NOMO-1 treated with DMSO at 0.1 percent for 48 hours (cell line): ENCODE results near the gene RIMS3.
"Not testable (repeated sequence)": the region's sequence is repeated elsewhere in the genome, so short reads cannot be mapped to it uniquely, and the experiment has no call there.

Source experiments
- DNase-seq: peaks from one replicate; lab custom pipeline; 2025; ENCODE audit not compliant: unreplicated experiment; lab: John Stamatoyannopoulos, UW

Gene RIMS3

DNA sequence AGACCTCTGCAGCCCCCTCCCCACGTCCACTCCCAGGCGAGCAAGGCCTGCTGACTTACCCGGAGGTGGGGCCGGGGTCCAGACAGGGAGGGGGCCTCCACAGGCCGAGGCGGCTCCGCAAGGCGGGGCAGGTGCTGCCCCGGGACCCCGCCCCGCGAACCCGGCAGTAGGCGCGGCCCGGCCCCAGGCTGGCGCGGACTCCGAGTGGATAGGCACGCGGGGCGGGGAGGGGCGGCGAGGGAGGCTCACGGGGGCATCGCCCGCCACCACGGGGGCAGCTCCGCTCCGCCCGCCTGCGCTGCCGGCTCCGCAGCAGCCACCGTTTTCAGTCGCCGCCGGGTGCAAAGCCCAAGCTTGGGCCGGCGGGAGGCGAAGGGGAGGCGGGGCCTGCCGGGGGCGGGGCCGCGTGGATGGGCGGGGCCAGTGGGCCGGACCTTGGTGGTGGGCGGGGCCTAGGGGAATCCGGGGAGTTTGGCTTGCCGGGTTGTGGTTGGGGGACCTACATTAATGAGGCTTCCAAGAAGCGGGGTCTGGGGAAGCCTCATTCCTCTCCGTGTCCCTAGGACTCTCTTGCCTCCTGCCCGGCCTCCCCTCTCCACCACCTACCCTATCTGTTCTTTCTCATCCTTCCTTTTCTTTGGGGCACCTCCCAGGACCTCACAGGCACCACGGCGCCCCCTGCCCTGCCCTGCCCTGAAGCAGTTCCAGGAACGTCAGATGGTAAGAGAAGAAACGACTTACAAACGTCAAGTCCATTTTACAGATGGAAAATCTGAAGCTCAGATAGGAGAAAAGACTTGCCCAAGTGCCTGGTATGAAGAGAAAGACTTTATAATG lies at the start of gene RIMS3:
Gene RIMS3 (minus strand): TSS at position 348 of the 837 bp plus-strand sequence. CDS start 23,757 bp downstream, outside the sequence.
- DNase-seq = peak; percentile 66

GRCh38 chr1:40712997-40713396 lies 47.5 kb upstream of the RIMS3 start:
- DNase-seq = peak; percentile 90

DNA sequence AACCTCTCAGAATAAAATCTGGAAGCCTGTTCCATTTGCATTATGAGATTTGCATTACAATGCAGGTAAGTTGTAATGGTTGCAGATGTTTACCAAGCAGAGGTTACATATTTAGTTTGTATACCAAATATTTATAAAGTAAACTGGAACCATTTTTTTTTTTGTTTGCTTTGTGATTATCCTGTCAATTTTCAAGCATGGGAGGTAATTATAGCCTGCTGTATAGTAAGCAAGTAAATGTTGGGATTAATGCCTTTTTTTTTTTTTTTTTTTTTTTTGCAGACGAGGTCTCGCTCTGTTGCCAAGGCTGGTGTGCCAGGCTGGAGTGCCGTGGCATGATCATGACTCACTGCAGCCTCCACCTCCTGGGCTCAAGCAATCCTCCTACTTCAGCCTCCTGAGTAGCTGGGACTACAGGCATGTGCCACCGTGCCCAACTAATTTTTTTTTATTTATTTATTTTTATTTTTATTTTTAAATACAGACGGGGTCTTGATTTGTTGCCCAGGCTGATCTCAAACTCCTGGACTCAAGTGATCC lies 47.0 kb upstream of the RIMS3 start:
- no peak for DNase-seq

DNA sequence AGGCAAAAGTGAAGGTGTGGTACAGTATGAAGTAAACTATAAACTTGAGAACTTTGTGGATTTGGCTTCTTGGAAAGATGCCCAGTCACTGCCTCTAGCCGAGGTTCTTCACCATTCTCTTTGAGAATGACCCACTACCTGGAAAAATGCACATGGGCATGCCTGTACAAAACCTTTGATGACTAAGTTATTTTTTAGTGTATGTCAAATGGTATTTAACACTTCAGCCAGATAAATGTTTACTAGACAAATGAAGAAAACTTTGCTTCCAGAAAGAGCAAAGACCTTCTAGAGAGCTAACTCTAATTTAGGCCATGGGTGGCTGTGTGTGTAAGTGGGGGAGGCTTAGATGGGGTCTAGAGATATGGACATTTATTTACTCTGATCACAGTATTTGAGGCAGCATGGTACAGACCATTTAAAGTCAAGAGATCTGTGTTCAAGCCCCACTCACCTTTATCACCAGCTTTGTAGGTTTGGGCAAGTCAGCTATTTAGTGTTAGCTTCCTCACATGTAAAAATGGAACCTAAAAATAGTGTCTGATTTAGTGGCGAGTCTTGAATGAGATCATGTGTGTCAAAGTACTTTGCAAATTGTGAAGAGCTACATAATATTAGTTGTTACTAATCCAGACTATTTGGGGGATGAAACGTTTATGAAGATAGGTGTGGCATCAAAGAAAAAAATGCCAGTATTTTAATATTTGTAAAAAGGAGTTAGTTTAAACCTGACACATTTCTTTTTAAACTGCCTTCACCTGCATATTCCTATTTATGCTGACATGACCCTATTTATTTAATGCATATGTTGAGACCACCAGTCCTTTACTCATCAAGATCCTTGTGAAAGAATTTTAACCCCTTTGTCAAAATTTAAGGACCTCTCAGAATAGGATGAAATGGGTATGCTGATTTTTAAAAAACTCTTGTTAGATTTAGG lies 46.3 kb upstream of the RIMS3 start:
- DNase-seq = no peak

DNA sequence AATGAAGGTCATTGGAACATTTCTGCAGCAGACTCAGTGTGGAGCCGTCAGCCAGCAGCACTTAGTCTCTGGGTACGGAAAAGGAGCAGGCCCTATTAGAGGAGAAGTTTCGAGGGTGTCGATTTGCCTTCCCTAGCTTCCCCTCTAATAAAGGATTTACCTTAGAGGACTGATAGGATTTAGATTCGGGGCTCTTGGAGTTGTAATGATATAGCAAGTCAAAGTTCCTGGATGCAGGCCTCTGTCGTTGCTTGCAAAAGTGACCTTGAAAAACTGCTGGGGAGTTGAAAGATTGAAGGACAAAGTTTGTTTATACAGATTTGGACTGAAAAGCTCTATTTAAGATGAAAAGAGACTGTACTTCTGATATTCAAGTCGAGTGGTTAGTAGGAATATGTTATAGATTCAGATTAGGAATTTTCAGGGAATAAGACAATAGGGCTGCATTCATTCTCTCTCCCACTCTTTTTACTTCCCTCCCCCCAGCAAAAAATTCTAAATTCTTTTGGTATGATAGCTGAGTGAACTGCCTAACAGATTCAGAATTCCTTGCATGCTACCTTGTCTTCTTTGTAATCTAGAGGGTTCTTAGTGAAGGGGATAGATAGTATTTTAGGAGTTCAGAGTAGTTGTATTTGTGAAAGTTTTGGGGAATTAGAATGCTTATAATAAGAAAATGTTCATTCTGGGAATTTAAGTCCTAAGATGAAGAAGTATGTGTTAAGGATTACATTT lies 45.3 kb upstream of the RIMS3 start:
- DNase-seq = no peak

DNA sequence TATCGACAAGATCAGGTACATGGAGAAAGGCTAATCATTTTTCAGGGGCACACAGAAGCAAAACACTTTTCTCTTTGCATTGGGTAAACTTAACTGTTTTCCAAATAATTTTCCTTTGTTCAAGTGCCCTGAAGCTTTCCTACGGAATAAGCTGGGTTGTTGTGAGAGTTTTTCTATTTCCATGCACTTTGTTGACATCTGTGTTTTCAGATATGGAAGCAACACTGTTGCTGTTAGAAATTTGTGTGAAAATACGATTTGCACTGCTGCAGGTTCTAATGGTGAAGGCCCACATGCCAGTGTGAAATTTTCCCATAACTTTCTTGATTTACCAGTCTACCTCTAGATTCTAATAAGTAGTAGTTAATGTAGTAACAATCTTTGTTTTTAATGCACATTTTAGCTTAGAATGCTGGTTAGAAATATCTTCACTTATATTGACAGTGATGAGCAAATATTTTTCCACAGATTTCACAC lies 44.4 kb upstream of the RIMS3 start:
- no peak for DNase-seq

DNA sequence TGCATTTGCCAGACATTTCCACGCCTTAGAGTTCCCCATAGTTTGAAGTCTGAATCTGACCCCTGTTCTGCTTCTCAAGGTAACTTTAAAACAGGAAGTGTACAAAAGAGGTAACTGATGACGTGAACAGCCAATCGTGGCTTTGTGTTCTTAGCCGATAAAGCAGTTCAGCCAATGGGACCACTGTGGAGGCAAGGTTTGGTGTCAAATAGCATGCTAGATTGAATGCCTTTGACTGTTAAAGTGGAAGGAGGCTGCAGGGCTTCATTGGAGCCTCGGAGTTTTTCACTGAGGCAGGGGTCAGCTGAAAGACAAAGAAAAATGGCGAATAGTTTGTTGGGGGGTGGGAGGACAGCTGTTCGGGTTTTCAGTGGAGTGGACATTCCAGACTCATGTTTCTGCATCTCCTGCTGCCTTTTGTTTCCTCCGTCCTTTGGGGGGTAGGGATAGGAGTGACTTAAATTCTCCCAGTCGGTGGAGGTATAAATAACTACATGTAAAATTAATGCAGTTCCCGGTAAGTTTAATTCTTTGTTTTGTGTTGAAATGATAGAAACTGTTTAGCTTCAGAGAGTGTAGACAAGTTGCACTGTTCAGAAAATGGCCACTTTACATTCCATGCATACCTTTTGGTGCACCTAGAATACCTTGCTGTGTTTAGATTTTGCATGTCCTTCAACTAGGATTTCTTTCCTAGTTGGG lies 43.8 kb upstream of the RIMS3 start:
- DNase-seq = peak; percentile 97

DNA sequence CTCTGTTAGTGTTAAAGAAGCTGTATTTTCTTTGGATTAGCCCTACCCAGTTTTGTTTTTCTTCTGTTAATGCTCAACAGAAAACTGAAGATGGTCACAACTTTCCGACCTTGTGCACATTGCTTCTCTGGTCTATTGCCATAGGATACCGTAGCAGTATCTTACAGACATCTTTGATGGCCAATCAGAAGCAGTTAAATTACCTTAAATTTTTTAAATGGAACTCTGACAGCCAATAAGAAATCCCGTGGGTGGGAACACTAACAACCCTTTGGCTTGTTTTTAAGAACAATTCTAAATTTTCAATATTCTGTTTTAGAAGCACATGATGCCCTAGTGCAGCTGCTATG lies 43.2 kb upstream of the RIMS3 start:
- DNase-seq = peak; percentile 88

DNA sequence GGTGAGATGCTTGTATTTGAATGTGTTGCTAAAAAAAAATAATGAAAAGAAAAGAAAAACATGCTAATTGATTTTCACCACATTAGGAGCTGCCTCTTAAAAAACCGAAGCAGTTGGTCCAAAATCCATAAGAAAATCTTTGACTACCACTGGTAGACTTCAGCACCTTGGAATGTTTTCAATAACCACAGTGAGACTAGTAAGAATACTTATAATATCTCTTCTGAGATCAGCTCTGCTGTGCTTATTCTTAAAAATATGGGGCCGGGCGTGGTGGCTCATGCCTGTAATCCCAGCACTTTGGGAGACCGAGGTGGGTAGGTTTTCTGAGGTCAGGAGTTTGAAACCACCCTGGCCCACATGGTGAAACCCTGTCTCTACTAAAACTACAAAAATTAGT lies 41.1 kb upstream of the RIMS3 start:
- no peak for DNase-seq

DNA sequence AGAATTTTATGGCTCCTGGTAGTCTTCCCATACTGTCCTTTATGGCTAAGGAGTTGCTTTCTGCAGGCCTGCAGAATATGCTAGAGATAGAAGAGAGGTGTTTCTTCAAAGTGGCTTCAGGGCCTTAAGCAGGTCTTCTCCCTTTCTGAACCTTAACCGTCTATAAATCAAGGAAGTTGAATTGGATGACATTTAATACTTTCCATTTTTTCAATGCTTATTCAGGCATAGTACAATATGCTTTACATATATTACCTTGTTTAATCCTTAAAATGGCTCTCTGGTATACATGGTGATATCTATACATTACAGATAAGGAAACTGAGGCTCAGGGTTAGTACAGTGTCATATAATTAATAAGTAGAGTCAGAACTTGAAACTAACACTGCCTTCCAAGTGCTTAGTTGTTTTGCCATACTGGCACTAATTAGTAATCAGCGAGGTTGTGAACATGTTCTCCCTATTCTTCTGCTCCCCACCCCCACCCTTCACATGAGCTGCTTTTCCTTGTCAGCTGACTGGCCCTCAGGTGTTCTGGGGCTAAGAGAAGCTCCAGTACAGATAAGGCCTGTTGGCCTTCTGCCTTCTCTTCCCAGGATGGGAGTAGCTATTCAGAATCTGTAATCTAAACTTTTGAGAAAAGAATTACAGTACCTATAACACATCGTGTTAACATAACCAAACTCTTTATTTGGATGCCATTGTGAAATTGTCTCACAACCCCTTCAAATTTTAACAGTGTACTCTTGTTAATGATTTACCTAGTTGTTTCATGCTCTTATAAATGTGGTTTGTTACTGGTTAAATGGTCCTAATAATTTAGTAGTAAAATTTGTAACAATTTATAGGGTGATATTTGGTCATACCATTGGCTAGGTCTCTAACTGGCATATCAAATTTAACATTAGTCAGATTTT lies 39.6 kb upstream of the RIMS3 start:
- DNase-seq = no peak

- DNase-seq = peak; percentile 36
Observed at GRCh38 chr1:40703316-40703715, 37.8 kb upstream of the RIMS3 start.

DNA sequence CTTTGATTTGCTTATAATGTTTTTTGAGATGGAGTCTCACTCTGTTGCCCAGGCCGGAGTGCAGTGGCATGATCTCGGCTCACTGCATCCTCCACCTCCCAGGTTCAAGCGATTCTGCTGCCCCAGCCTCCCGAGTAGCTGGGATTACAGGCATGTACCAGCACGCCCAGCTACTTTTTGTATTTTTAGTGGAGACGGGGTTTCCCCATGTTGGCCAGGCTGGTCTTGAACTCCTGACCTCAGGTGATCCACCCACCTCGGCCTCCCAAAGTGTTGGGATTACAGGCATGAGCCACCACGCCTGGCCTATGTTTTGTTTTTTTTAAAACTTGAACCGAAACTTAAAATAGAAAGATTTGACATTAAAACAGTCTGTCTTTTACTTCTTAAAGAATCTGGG lies 37.3 kb upstream of the RIMS3 start:
- DNase-seq = not testable (repeated sequence)

DNA sequence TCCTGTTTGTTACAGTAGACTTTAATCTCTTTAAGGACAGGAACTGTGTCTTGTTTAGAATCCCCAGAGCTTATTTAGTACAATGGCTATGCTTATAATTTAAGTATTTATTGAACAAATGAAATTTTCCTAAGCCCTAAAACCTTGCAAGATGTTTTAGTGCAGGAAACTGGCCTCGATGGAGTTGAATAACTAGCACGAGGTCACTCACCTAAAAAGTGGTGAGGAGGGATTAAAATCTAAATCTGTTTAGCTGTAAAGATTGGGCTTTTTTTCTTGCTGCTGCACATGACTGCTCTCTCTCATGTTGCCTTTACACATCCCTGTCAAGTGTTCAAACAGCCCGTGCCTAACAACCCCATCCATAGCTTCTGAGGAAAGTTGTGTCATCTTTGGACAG lies 36.2 kb upstream of the RIMS3 start:
- DNase-seq = no peak

DNA sequence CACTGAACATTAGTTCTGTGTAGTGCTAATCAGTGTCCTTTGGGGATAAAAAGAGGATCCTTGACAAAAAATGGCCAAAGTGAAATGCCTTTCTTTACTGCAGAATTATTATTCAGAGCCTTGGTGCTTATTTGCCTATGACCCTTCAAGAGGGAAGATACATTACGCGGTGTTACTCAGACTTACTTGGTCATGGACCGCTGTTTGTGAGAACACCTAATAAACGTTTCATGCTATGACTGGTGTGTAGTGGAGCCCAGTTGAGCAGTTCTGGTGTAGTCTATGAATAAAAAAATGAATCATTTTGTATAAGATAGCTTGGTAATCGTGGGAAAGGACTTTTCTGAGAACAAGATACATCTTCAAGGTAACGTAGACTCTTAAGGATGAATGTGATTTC lies 34.3 kb upstream of the RIMS3 start:
- DNase-seq = no peak

- DNase-seq = no peak
Observed at GRCh38 chr1:40697436-40697835, 32.0 kb upstream of the RIMS3 start.

DNA sequence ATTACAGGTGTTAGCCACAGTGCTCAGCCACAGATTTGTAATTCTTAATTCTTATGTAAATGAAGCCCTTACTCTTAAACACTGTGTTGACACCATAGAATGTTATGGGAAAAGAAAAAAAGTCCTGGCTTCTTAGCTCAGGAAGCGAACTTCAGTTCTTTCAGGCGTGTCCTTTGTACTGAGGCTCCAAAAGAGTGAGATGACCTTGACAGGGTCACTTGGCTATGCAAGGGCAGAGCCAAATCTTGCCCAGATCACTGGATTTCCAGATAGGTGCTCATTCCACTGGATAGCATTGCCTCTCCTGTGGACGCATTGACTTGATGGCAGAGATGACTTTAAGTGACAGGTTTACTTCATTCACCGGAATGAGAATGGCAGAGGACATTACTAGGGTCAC lies 30.8 kb upstream of the RIMS3 start:
- no peak for DNase-seq

GRCh38 chr1:40694353-40694874 lies 28.9 kb upstream of the RIMS3 start:
- no peak for DNase-seq

- no peak for DNase-seq
Observed at GRCh38 chr1:40693425-40693824, 27.9 kb upstream of the RIMS3 start.

GRCh38 chr1:40692429-40692895 lies 27.0 kb upstream of the RIMS3 start:
- no peak for DNase-seq
